Hematopoietic multipotent progenitor cell treated with erythropoietin and hydrocortisone succinate and interleukin-3 and kit ligand, for 17 days (in vitro differentiated cells): ENCODE results near the gene RUSC1.
"Not testable (repeated sequence)": the region's sequence is repeated elsewhere in the genome, so short reads cannot be mapped to it uniquely, and the experiment has no call there.

Source experiments
- DNase-seq: peaks from one replicate; pipeline ENCODE4 v3.0.0-alpha.2; 2015; ENCODE audit warnings: low spot score

RUSC1 gene

GRCh38 chr1:155320661-155321617 is at the start of gene RUSC1:
RUSC1 (plus strand) TSS chr1:155320894; CDS start chr1:155321774, 880 bp downstream.
- DNase-seq: peak; percentile 54

GRCh38 chr1:155272466-155273342 is 48.0 kb upstream of the RUSC1 start:
- DNase-seq: peak; percentile 51

- DNase-seq: peak; percentile 93
These were observed 47.1 kb upstream of the RUSC1 start, which contains the start of gene CLK2 for GRCh38 chr1:155273343-155274245. CLK2 (minus strand) TSS chr1:155273504; CDS start chr1:155270977, 2,527 bp downstream.

GRCh38 chr1:155277070-155277901 is 43.4 kb upstream of the RUSC1 start, which contains the start of gene HCN3:
HCN3 (plus strand) TSS chr1:155277463; CDS start chr1:155277591, 128 bp downstream.
- peak; percentile 98 for DNase-seq

- DNase-seq: peak; percentile 24
These were observed 42.6 kb upstream of the RUSC1 start for GRCh38 chr1:155277902-155278688.

- no peak for DNase-seq
These were observed 42.0 kb upstream of the RUSC1 start for GRCh38 chr1:155278689-155279160.

GRCh38 chr1:155279268-155279667 is 41.4 kb upstream of the RUSC1 start:
- DNase-seq: no peak

- no peak for DNase-seq
These were observed 38.1 kb upstream of the RUSC1 start for GRCh38 chr1:155282488-155283091.

GRCh38 chr1:155284476-155284875 is 36.2 kb upstream of the RUSC1 start:
- no peak for DNase-seq

GRCh38 chr1:155285063-155285462 is 35.6 kb upstream of the RUSC1 start:
- no peak for DNase-seq

- DNase-seq: no peak
These were observed 35.1 kb upstream of the RUSC1 start for GRCh38 chr1:155285631-155286044.

- DNase-seq: no peak
These were observed 34.1 kb upstream of the RUSC1 start for GRCh38 chr1:155286544-155286943.

- DNase-seq: no peak
These were observed 32.6 kb upstream of the RUSC1 start for GRCh38 chr1:155287987-155288543.

GRCh38 chr1:155291006-155291405 is 29.7 kb upstream of the RUSC1 start:
- DNase-seq: not testable (repeated sequence)

GRCh38 chr1:155293086-155293749 is 27.5 kb upstream of the RUSC1 start:
- DNase-seq: no peak

GRCh38 chr1:155294520-155295182 is 26.0 kb upstream of the RUSC1 start:
- no peak for DNase-seq

GRCh38 chr1:155295183-155295941 is 25.3 kb upstream of the RUSC1 start:
- no peak for DNase-seq
